Measurements from ENCODE around the gene ACAP1. TPM values are rescaled to one million over a fixed set of nuclear protein-coding genes. Genes with fewer than 3 reads are reported as not detected.

ACAP1 gene
- total and polyA plus RNA-seq, 7 experiments from 2014 or later = 234 to 708 (median 496) TPM

DNA sequence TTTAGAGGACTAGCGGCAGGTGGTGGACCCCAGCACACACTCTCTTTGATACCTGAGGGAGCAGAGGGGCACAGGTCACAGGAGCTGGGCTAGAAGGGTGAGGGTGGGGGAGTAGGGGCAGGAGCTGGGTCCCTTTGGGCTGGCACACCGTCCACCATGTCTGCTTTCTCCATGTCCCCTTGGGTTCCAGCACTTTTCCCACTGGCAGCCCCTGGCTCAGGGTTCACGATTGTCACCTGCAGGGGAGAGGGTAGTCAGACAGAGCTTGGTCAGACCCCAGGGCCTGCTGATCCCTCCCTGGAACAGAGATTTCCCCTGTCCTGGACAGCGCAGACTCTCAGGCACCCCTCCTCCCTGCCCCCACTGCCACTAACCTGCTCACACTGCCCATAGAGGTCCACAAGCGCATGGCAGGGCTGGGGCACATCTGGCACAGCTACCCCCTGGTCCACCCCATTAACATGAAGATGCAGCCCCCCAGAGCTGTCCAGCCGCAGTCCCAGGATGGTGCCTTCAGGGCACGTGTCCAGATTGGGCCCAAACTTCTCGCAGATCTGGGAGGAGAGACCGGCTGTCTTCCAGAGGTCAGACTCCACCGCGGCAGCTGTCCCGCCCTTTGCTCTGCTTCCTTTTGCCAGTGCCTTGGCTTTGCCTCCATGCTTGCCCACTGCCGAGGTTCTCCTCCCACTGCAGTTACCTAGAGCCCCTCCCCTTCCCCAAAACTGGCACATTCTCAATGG lies 18.0 kb upstream of the ACAP1 start:
- H3K4me3 ChIP-seq (ENCODE audit: low read length) = no peak overlapping the region
- peaks cover 16 to 65% (median 26%) of the 10 kb centered on the region in 3 experiments for H3K36me3 ChIP-seq (ENCODE audit: control insufficient read depth in 2 of 3, insufficient read depth in 3 of 3, low read length in 3 of 3)
- CTCF ChIA-PET = interaction anchor here (0.9 kb wide), 1 partner anchor 8 kb away, joined by 3 read pairs; no protein-coding TSS in a partner anchor
- Mint-ChIP-seq H3K27ac (peak overlapping the region in 3 of 9 donors; percentile 36 to 84 (median 59)), H3K4me3 (peak overlapping the region in 2 of 10 donors; percentile 31 to 54), H3K4me1 (peaks cover 7 to 34% (median 25%) of the 10 kb centered on the region in 7 donors), H3K27me3 (no peaks in the 10 kb centered on the region), H3K36me3 (peaks cover 0 to 39% (median 2%) of the 10 kb centered on the region in 5 donors), H3K9me3 (peaks cover 0 to 5% (median 0%) of the 10 kb centered on the region in 11 donors)
- peaks cover 18 to 19% of the 10 kb centered on the region in 2 donors for H3K4me1 ChIP-seq (ENCODE audit: control insufficient read depth in 2 of 2, insufficient read depth in 2 of 2, low read length in 2 of 2)
- H3K27ac ChIP-seq (ENCODE audit: low read depth, low read length) = no peak overlapping the region
- H3K27me3 ChIP-seq (ENCODE audit: control insufficient read depth in 2 of 2, insufficient read depth in 2 of 2, low read length in 2 of 2) = no peaks in the 10 kb centered on the region
- intact Hi-C loops (cut with micrococcal nuclease) = no loop called here
- no peaks in the 10 kb centered on the region for H3K9me3 ChIP-seq (ENCODE audit: control insufficient read depth in 2 of 3, low read length in 3 of 3)
- POLR2A ChIA-PET = interaction anchor here (0.6 to 11.5 kb wide), 2 partner anchors 12 to 27 kb away, joined by 3 to 336 read pairs; partner anchors contain the start of genes ACAP1 and NEURL4
- ATAC-seq = no peak
- DNase-seq = no peak

DNA sequence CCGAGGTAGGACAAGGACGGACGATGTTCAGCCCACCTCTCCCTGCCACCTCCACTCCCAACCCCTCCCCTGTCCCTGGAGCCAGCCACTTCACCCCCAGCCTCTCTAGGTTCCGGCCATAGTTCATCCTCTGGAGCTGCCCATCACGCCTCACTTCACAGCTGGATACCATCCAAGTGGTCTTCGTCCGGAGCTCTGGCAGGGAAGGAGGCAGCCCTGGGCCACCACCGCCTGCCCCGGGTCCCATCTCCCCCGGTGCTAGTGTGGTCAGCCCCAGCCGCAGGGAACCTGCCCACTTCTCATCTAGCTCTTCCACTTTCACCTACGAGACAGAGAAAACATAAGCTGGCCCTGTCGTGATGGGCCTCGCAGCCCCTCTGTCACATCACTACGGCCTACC lies 14.9 kb upstream of the ACAP1 start:
- H3K4me1 Mint-ChIP-seq = peaks cover 2 to 18% (median 8%) of the 10 kb centered on the region in 7 donors
- H3K4me1 ChIP-seq (ENCODE audit: control insufficient read depth in 2 of 2, insufficient read depth in 2 of 2, low read length in 2 of 2) = no peaks in the 10 kb centered on the region
- no peak for ATAC-seq
- H3K27ac Mint-ChIP-seq = peak overlapping the region in 1 of 9 donors; percentile 36
- H3K4me3 Mint-ChIP-seq = no peak overlapping the region
- H3K36me3 ChIP-seq (ENCODE audit: control insufficient read depth in 2 of 3, insufficient read depth in 3 of 3, low read length in 3 of 3) = peaks cover 7 to 87% (median 21%) of the 10 kb centered on the region in 3 experiments
- H3K9me3 Mint-ChIP-seq = no peaks in the 10 kb centered on the region
- POLR2A ChIA-PET = interaction anchor here (1.2 to 22.8 kb wide), 5 partner anchors 8 to 164 kb away, joined by 4 to 336 read pairs (median 18); partner anchors contain the start of genes ACAP1, EIF5A, GPS2 and NEURL4
- intact Hi-C loops (cut with micrococcal nuclease) = no loop called here
- no peak overlapping the region for H3K4me3 ChIP-seq (ENCODE audit: low read length)
- no peak for DNase-seq
- H3K9me3 ChIP-seq (ENCODE audit: control insufficient read depth in 2 of 3, low read length in 3 of 3) = no peaks in the 10 kb centered on the region
- peaks cover 0 to 35% (median 0%) of the 10 kb centered on the region in 5 donors for H3K36me3 Mint-ChIP-seq
- no peaks in the 10 kb centered on the region for H3K27me3 ChIP-seq (ENCODE audit: control insufficient read depth in 2 of 2, insufficient read depth in 2 of 2, low read length in 2 of 2)
- H3K27me3 Mint-ChIP-seq = no peaks in the 10 kb centered on the region
- CTCF ChIA-PET = interaction anchor here (2.4 to 2.5 kb wide), 2 partner anchors 8 to 15 kb away, joined by 11 to 15 read pairs; partner anchors contain the start of gene ACAP1
- H3K27ac ChIP-seq (ENCODE audit: low read depth, low read length) = no peak overlapping the region

DNA sequence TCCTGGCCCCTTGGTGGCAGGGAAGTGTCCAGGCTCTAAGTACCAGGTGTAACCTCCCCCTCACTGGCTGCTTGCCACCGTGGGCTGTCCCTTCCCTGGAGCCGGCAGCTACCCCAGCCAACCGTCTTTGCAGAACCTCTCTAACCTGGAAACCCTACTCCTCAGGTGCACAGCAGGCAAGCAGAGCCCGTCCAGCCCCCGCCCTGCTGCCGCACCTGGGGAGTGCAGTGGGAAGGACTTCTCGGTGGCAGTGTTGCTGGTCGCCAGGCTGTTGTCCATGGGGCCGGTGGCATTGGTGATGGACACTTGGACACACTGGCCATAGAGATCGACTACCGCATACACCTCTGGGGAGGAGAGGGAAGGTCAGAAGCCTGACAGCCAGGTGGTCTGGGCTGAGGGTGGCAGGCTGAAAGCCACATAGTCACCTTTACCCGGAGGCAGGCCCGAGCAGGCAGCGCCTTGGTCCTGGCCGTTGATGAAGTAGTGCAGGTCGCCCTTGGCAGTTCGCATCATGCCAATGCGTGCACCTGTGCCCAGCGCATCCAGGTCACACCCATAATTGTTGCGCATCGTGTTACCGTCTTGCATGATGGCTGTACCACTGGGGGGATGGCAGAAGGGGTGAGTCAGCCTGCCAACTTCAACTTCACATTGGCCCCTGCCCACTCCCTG lies 13.7 kb upstream of the ACAP1 start:
- Histone ChIP-seq H3K27me3 (ENCODE audit: control insufficient read depth in 2 of 2, insufficient read depth in 2 of 2, low read length in 2 of 2) (no peaks in the 10 kb centered on the region), H3K9me3 (ENCODE audit: control insufficient read depth in 2 of 3, low read length in 3 of 3) (no peaks in the 10 kb centered on the region), H3K4me1 (ENCODE audit: control insufficient read depth in 2 of 2, insufficient read depth in 2 of 2, low read length in 2 of 2) (no peaks in the 10 kb centered on the region), H3K27ac (ENCODE audit: low read depth, low read length) (no peak overlapping the region), H3K4me3 (ENCODE audit: low read length) (no peak overlapping the region), H3K36me3 (ENCODE audit: control insufficient read depth in 2 of 3, insufficient read depth in 3 of 3, low read length in 3 of 3) (peaks cover 7 to 87% (median 21%) of the 10 kb centered on the region in 3 experiments)
- DNase-seq (no peak), ATAC-seq (no peak)
- H3K4me1 Mint-ChIP-seq = peaks cover 0 to 22% (median 10%) of the 10 kb centered on the region in 7 donors
- POLR2A ChIA-PET = interaction anchor here (1.4 to 22.8 kb wide), 4 partner anchors 7 to 22 kb away, joined by 5 to 336 read pairs (median 23); partner anchors contain the start of genes ACAP1, EIF5A, GPS2 and NEURL4
- no peaks in the 10 kb centered on the region for H3K9me3 Mint-ChIP-seq
- no peaks in the 10 kb centered on the region for H3K27me3 Mint-ChIP-seq
- CTCF ChIA-PET = interaction anchor here (1.5 to 2.3 kb wide), 3 partner anchors 22 to 114 kb away, joined by 3 to 16 read pairs (median 5); no protein-coding TSS in a partner anchor
- H3K36me3 Mint-ChIP-seq = peaks cover 0 to 29% (median 0%) of the 10 kb centered on the region in 5 donors
- intact Hi-C loops (cut with micrococcal nuclease) = no loop called here
- peak overlapping the region in 1 of 10 donors; percentile 7 for H3K4me3 Mint-ChIP-seq
- H3K27ac Mint-ChIP-seq = no peak overlapping the region

DNA sequence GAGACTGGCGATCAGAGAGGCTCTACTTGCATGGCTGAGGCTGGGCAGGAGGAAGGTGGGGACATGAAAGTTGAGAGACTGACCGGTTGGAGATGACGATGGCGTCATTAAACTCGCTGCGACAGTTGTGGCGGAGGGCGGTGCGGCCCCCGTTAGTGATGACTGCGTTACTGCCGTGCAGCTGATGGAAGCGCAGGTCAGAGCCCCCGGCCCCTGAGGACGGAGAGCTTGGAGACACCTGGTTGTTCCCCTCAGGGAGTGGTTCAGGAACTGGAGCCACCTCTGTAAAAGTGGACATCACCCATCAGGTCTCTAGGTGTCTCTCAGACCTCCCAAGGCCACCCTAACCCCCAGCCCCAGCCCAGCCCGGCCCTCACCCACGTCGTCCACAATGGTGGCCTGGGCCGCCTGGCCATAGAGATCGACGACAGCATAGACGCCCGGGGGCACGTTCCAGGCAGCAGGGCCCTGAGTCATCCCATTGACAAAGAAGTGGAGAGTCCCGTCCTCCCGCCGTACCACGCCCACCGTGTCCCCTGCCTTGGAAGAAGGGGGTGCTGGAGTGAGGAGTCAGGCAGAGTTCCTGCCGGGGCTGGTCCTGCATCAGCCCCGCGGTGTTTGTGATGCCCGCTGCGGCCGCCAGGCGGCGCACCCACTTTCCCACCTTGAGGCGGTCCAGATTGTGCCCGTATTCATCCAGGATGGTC lies 12.4 kb upstream of the ACAP1 start:
- DNase-seq = peak; percentile 41 to 79 (median 62)
- ChIA-PET CTCF (interaction anchor here (1.3 to 2.3 kb wide), 7 partner anchors 10 to 113 kb away, joined by 3 to 22 read pairs (median 5); partner anchors contain the start of genes ACAP1 and SLC2A4), POLR2A (interaction anchor here (0.7 to 22.8 kb wide), 5 partner anchors 11 to 26 kb away, joined by 3 to 336 read pairs (median 5); partner anchors contain the start of genes EIF5A and GPS2)
- ATAC-seq = peak; percentile 56
- Histone ChIP-seq H3K36me3 (ENCODE audit: control insufficient read depth in 2 of 3, insufficient read depth in 3 of 3, low read length in 3 of 3) (peaks cover 7 to 75% (median 21%) of the 10 kb centered on the region in 3 experiments), H3K9me3 (ENCODE audit: control insufficient read depth in 2 of 3, low read length in 3 of 3) (no peaks in the 10 kb centered on the region), H3K4me3 (ENCODE audit: low read length) (no peak overlapping the region), H3K27ac (ENCODE audit: low read depth, low read length) (no peak overlapping the region), H3K4me1 (ENCODE audit: control insufficient read depth in 2 of 2, insufficient read depth in 2 of 2, low read length in 2 of 2) (peaks cover 0 to 7% of the 10 kb centered on the region in 2 donors), H3K27me3 (ENCODE audit: control insufficient read depth in 2 of 2, insufficient read depth in 2 of 2, low read length in 2 of 2) (no peaks in the 10 kb centered on the region)
- Mint-ChIP-seq H3K9me3 (no peaks in the 10 kb centered on the region), H3K36me3 (peaks cover 0 to 24% (median 0%) of the 10 kb centered on the region in 5 donors), H3K27me3 (no peaks in the 10 kb centered on the region), H3K4me3 (no peak overlapping the region), H3K4me1 (peaks cover 9 to 34% (median 18%) of the 10 kb centered on the region in 7 donors), H3K27ac (peak overlapping the region in 2 of 9 donors; percentile 41 to 52)
- intact Hi-C loops (cut with micrococcal nuclease) = loop anchor here (1.0 kb wide), 5 partner anchors 12 to 44 kb away; partner anchors contain the start of gene ACAP1 (in 1 of the 2)

DNA sequence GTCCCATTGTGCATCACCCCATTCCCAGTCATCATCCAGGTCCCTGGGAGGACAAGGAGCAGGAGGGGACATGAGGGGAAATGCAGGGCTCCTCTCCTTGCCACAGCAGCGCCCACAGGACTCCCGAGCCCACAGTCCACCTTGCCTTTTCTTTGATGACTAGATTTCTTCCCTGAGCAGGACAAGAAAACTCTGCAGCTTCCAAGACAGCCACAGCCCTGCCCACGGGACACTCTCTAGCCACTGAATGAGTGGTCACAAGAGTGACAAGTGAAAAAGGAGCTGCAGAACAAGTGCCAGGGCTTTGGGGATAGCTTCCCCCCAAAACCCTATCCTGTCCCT lies 11.9 kb upstream of the ACAP1 start:
- Histone ChIP-seq H3K4me1 (ENCODE audit: control insufficient read depth in 2 of 2, insufficient read depth in 2 of 2, low read length in 2 of 2) (peaks cover 0 to 7% of the 10 kb centered on the region in 2 donors), H3K27ac (ENCODE audit: low read depth, low read length) (no peak overlapping the region), H3K36me3 (ENCODE audit: control insufficient read depth in 2 of 3, insufficient read depth in 3 of 3, low read length in 3 of 3) (peaks cover 7 to 75% (median 21%) of the 10 kb centered on the region in 3 experiments), H3K27me3 (ENCODE audit: control insufficient read depth in 2 of 2, insufficient read depth in 2 of 2, low read length in 2 of 2) (no peaks in the 10 kb centered on the region), H3K4me3 (ENCODE audit: low read length) (no peak overlapping the region), H3K9me3 (ENCODE audit: control insufficient read depth in 2 of 3, low read length in 3 of 3) (no peaks in the 10 kb centered on the region)
- H3K9me3 Mint-ChIP-seq = peaks cover 0 to 3% (median 0%) of the 10 kb centered on the region in 11 donors
- intact Hi-C loops (cut with micrococcal nuclease) = loop anchor here (1.0 kb wide), 5 partner anchors 12 to 44 kb away; partner anchors contain the start of gene ACAP1 (in 1 of the 2)
- H3K27ac Mint-ChIP-seq = peak overlapping the region in 2 of 9 donors; percentile 41 to 52
- ChIA-PET POLR2A (interaction anchor here (1.0 to 22.8 kb wide), 4 partner anchors 11 to 26 kb away, joined by 5 to 336 read pairs (median 7); partner anchors contain the start of genes ACAP1, EIF5A and GPS2), CTCF (interaction anchor here (0.6 to 2.3 kb wide), 10 partner anchors 9 to 112 kb away, joined by 3 to 22 read pairs (median 5); partner anchors contain the start of genes ACAP1, GPS2 and SLC2A4)
- ATAC-seq (no peak), DNase-seq (no peak)
- no peaks in the 10 kb centered on the region for H3K27me3 Mint-ChIP-seq
- H3K4me3 Mint-ChIP-seq = no peak overlapping the region
- peaks cover 0 to 22% (median 2%) of the 10 kb centered on the region in 5 donors for H3K36me3 Mint-ChIP-seq
- H3K4me1 Mint-ChIP-seq = peaks cover 10 to 36% (median 18%) of the 10 kb centered on the region in 7 donors

Measured in naive thymus-derived CD4-positive, alpha-beta T cell (primary cell).